ENCODE measurements around the gene GPR68. TPM values are rescaled to one million over a fixed set of nuclear protein-coding genes. Genes with fewer than 3 reads are reported as not detected.
A peak's percentile ranks its signal among the peaks of the same experiment; 100 is the strongest.
"Not testable (repeated sequence)": the region's sequence is repeated elsewhere in the genome, so short reads cannot be mapped to it uniquely, and the experiment has no call there.

The GPR68 gene
- total and polyA plus RNA-seq, 7 experiments from 2014 or later = 0.67 to 38.6 (median 1.6) TPM; not detected in 1

DNA sequence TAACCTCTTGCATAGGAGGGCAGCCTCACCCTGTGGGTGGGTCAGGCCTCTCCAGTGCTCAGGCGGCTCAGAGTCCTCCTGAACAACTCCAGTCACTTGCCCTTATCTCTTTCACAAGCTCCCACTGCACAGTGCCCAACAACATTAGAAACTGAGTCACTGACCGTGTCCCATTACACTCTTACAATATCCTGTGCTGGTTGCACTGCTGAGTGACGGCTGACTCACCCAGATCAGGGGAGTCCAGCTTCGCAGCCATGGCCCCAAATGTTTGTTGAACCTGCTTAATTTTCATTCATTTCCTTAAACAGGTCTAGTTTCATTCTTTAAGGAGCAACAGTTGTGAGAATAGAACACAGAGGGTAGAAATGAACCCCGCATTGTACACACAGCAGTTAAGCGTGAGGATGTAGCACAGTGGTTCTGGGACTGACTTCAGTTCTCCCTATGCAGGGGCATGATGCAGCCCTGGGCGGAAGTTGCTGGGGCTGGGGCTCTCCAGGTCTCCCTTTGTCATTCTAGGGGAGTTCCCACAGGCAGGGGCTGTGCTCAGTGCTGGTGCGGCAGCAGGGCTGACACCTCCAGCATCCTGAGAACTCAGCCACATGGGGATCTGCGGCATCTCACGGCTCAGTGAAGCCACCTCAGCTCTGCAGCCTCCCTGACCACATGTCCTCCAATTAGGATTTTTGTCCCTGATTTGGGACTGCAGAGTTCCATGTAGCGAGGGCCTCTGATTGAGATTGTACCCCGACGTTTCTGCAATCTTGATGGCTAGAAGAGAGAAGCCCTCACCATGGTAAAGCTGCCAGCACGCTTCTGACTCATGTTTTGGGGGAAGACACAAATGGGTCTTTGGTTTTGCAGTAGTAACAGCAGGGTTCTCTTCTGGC lies 16.1 kb downstream of the GPR68 start:
- H3K27ac Mint-ChIP-seq = peak overlapping the region; percentile 9 to 98 (median 88)
- H3K9me3 ChIP-seq (ENCODE audit: control insufficient read depth in 2 of 3, low read length in 3 of 3) = no peaks in the 10 kb centered on the region
- POLR2A ChIA-PET = interaction anchor here (0.7 to 5.5 kb wide), 8 partner anchors 9 to 114 kb away, joined by 3 to 103 read pairs (median 4); partner anchors contain the start of gene GPR68
- CTCF ChIA-PET = interaction anchor here (1.5 to 1.9 kb wide), 2 partner anchors 13 to 51 kb away, joined by 4 to 7 read pairs; no protein-coding TSS in a partner anchor
- intact Hi-C loops (cut with micrococcal nuclease) = loop anchor here (1.0 to 2.0 kb wide), 11 partner anchors 15 to 188 kb away; partner anchors contain the start of genes CCDC88C (in 1 of the 2) and RPS6KA5 (in 1 of the 2)
- ATAC-seq (peak; percentile 89), DNase-seq (peak; percentile 42 to 86 (median 60))
- H3K4me1 ChIP-seq (ENCODE audit: control insufficient read depth in 2 of 2, insufficient read depth in 2 of 2, low read length in 2 of 2) = peaks cover 89 to 92% of the 10 kb centered on the region in 2 donors
- H3K27me3 Mint-ChIP-seq = no peaks in the 10 kb centered on the region
- no peaks in the 10 kb centered on the region for H3K27me3 ChIP-seq (ENCODE audit: control insufficient read depth in 2 of 2, insufficient read depth in 2 of 2, low read length in 2 of 2)
- H3K4me1 Mint-ChIP-seq = peaks cover 69 to 99% (median 93%) of the 10 kb centered on the region in 7 donors
- H3K27ac ChIP-seq (ENCODE audit: low read depth, low read length) = peak overlapping the region; percentile 57
- peak overlapping the region; percentile 48 to 87 (median 73) for H3K4me3 Mint-ChIP-seq
- H3K36me3 ChIP-seq (ENCODE audit: control insufficient read depth in 2 of 3, insufficient read depth in 3 of 3, low read length in 3 of 3) = no peaks in the 10 kb centered on the region
- peak overlapping the region; percentile 34 for H3K4me3 ChIP-seq (ENCODE audit: low read length)
- peaks cover 0 to 69% (median 16%) of the 10 kb centered on the region in 5 donors for H3K36me3 Mint-ChIP-seq
- H3K9me3 Mint-ChIP-seq = peaks cover 0 to 16% (median 2%) of the 10 kb centered on the region in 11 donors

DNA sequence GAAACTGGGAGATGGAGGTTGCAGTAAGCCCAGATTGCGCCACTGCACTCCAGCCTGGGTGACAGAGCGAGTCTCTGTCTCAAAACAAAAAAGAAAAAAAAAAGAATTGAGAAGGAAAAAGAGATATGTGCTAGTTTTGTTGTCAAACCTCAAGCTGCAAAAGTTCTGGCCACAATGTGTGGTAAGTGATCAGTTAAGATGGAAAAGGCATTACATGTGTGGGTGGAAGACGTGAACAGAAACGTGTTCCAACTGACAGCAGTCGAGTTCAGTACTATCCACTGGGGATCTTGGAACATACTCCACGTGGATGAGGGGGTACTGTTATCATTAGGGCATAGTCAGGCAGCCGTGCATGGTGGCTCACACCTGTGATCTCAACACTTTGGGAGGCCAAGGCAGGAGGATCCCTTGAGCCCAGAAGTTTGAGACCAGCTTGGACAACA lies 17.3 kb downstream of the GPR68 start:
- no peaks in the 10 kb centered on the region for H3K27me3 ChIP-seq (ENCODE audit: control insufficient read depth in 2 of 2, insufficient read depth in 2 of 2, low read length in 2 of 2)
- Mint-ChIP-seq H3K9me3 (peaks cover 0 to 18% (median 2%) of the 10 kb centered on the region in 11 donors), H3K36me3 (peaks cover 0 to 71% (median 16%) of the 10 kb centered on the region in 5 donors), H3K27me3 (no peaks in the 10 kb centered on the region), H3K4me1 (peaks cover 69 to 99% (median 94%) of the 10 kb centered on the region in 7 donors), H3K27ac (peak overlapping the region in 5 of 9 donors; percentile 6 to 98 (median 72)), H3K4me3 (peak overlapping the region; percentile 26 to 87 (median 70))
- peak in 1 of 9 donors; percentile 38 for DNase-seq
- no peak for ATAC-seq
- no peaks in the 10 kb centered on the region for H3K9me3 ChIP-seq (ENCODE audit: control insufficient read depth in 2 of 3, low read length in 3 of 3)
- H3K4me1 ChIP-seq (ENCODE audit: control insufficient read depth in 2 of 2, insufficient read depth in 2 of 2, low read length in 2 of 2) = peaks cover 81 to 82% of the 10 kb centered on the region in 2 donors
- intact Hi-C loops (cut with micrococcal nuclease) = no loop called here
- no peak overlapping the region for H3K4me3 ChIP-seq (ENCODE audit: low read length)
- H3K27ac ChIP-seq (ENCODE audit: low read depth, low read length) = no peak overlapping the region
- peaks cover 0 to 3% (median 0%) of the 10 kb centered on the region in 3 experiments for H3K36me3 ChIP-seq (ENCODE audit: control insufficient read depth in 2 of 3, insufficient read depth in 3 of 3, low read length in 3 of 3)
- CTCF ChIA-PET = interaction anchor here (0.7 to 1.9 kb wide), 5 partner anchors 15 to 188 kb away, joined by 3 to 7 read pairs (median 4); no protein-coding TSS in a partner anchor
- POLR2A ChIA-PET = interaction anchor here (1.0 to 5.5 kb wide), 5 partner anchors 17 to 59 kb away, joined by 3 to 103 read pairs (median 7); partner anchors contain the start of gene GPR68

- H3K27me3 Mint-ChIP-seq; ATAC-seq; DNase-seq; H3K27me3 ChIP-seq (ENCODE audit: control insufficient read depth in 2 of 2, insufficient read depth in 2 of 2, low read length in 2 of 2); H3K36me3 ChIP-seq (ENCODE audit: control insufficient read depth in 2 of 3, insufficient read depth in 3 of 3, low read length in 3 of 3); H3K9me3 ChIP-seq (ENCODE audit: control insufficient read depth in 2 of 3, low read length in 3 of 3); intact Hi-C loops (cut with micrococcal nuclease); H3K27ac ChIP-seq (ENCODE audit: low read depth, low read length); H3K4me3 ChIP-seq (ENCODE audit: low read length): not testable (repeated sequence)
- ChIA-PET CTCF (interaction anchor here (1.0 to 1.9 kb wide), 2 partner anchors 49 to 59 kb away, joined by 3 to 7 read pairs; no protein-coding TSS in a partner anchor), POLR2A (interaction anchor here (1.0 to 5.5 kb wide), 5 partner anchors 18 to 60 kb away, joined by 3 to 103 read pairs (median 7); partner anchors contain the start of gene GPR68)
- Mint-ChIP-seq H3K4me1 (peaks cover 66 to 99% (median 93%) of the 10 kb centered on the region in 7 donors), H3K9me3 (peaks cover 0 to 20% (median 2%) of the 10 kb centered on the region in 11 donors), H3K27ac (peak overlapping the region in 7 of 9 donors; percentile 16 to 98 (median 49)), H3K4me3 (peak overlapping the region; percentile 15 to 87 (median 42)), H3K36me3 (peaks cover 0 to 71% (median 20%) of the 10 kb centered on the region in 5 donors)
- peaks cover 73 to 75% of the 10 kb centered on the region in 2 donors for H3K4me1 ChIP-seq (ENCODE audit: control insufficient read depth in 2 of 2, insufficient read depth in 2 of 2, low read length in 2 of 2)
Observed at GRCh38 chr14:91226360-91226759, 18.1 kb downstream of the GPR68 start.

- peak overlapping the region in 1 of 9 donors; percentile 98 for H3K27ac Mint-ChIP-seq
- ChIA-PET POLR2A (no interaction called here), CTCF (no interaction called here)
- DNase-seq (no peak), ATAC-seq (no peak)
- H3K27me3 ChIP-seq (ENCODE audit: control insufficient read depth in 2 of 2, insufficient read depth in 2 of 2, low read length in 2 of 2) = no peaks in the 10 kb centered on the region
- H3K9me3 ChIP-seq (ENCODE audit: control insufficient read depth in 2 of 3, low read length in 3 of 3) = no peaks in the 10 kb centered on the region
- no peak overlapping the region for H3K27ac ChIP-seq (ENCODE audit: low read depth, low read length)
- H3K4me3 Mint-ChIP-seq = peak overlapping the region in 2 of 10 donors; percentile 82 to 87
- peaks cover 55 to 97% (median 91%) of the 10 kb centered on the region in 7 donors for H3K4me1 Mint-ChIP-seq
- H3K9me3 Mint-ChIP-seq = peaks cover 0 to 18% (median 0%) of the 10 kb centered on the region in 11 donors
- H3K4me1 ChIP-seq (ENCODE audit: control insufficient read depth in 2 of 2, insufficient read depth in 2 of 2, low read length in 2 of 2) = peaks cover 59 to 62% of the 10 kb centered on the region in 2 donors
- no peaks in the 10 kb centered on the region for H3K27me3 Mint-ChIP-seq
- H3K36me3 Mint-ChIP-seq = peaks cover 0 to 68% (median 14%) of the 10 kb centered on the region in 5 donors
- no peak overlapping the region for H3K4me3 ChIP-seq (ENCODE audit: low read length)
- intact Hi-C loops (cut with micrococcal nuclease) = no loop called here
- peaks cover 0 to 4% (median 0%) of the 10 kb centered on the region in 3 experiments for H3K36me3 ChIP-seq (ENCODE audit: control insufficient read depth in 2 of 3, insufficient read depth in 3 of 3, low read length in 3 of 3)
Observed at GRCh38 chr14:91225025-91225424, 19.5 kb downstream of the GPR68 start.

- H3K36me3 Mint-ChIP-seq = peaks cover 0 to 72% (median 16%) of the 10 kb centered on the region in 5 donors
- Histone ChIP-seq H3K27me3 (ENCODE audit: control insufficient read depth in 2 of 2, insufficient read depth in 2 of 2, low read length in 2 of 2) (no peaks in the 10 kb centered on the region), H3K4me3 (ENCODE audit: low read length) (no peak overlapping the region), H3K36me3 (ENCODE audit: control insufficient read depth in 2 of 3, insufficient read depth in 3 of 3, low read length in 3 of 3) (peaks cover 0 to 6% (median 0%) of the 10 kb centered on the region in 3 experiments), H3K27ac (ENCODE audit: low read depth, low read length) (no peak overlapping the region), H3K9me3 (ENCODE audit: control insufficient read depth in 2 of 3, low read length in 3 of 3) (no peaks in the 10 kb centered on the region), H3K4me1 (ENCODE audit: control insufficient read depth in 2 of 2, insufficient read depth in 2 of 2, low read length in 2 of 2) (peaks cover 41 to 44% of the 10 kb centered on the region in 2 donors)
- POLR2A ChIA-PET = interaction anchor here (0.6 kb wide), 1 partner anchor 16 kb away, joined by 8 read pairs; no protein-coding TSS in a partner anchor
- peak overlapping the region in 7 of 9 donors; percentile 2 to 74 (median 19) for H3K27ac Mint-ChIP-seq
- intact Hi-C loops (cut with micrococcal nuclease) = no loop called here
- CTCF ChIA-PET = interaction anchor here (0.7 to 1.5 kb wide), 3 partner anchors 26 to 320 kb away, joined by 3 to 6 read pairs (median 3); no protein-coding TSS in a partner anchor
- no peaks in the 10 kb centered on the region for H3K27me3 Mint-ChIP-seq
- no peak for DNase-seq
- peaks cover 0 to 18% (median 0%) of the 10 kb centered on the region in 11 donors for H3K9me3 Mint-ChIP-seq
- peaks cover 39 to 82% (median 79%) of the 10 kb centered on the region in 7 donors for H3K4me1 Mint-ChIP-seq
- no peak for ATAC-seq
- peak overlapping the region in 1 of 10 donors; percentile 10 for H3K4me3 Mint-ChIP-seq
Observed at GRCh38 chr14:91223028-91223783, 21.3 kb downstream of the GPR68 start.
